Eye (tissue), 1 donor: ENCODE results near the gene CRKL.
"Not testable (repeated sequence)": the region's sequence is repeated elsewhere in the genome, so short reads cannot be mapped to it uniquely, and the experiment has no call there.

Experiments
- DNase-seq: peaks from one replicate; pipeline ENCODE4 v3.0.0-alpha.2; 2015

Gene CRKL

GRCh38 chr22:20935049-20935448 is 17.8 kb downstream of the CRKL start:
- not testable (repeated sequence) for DNase-seq

- not testable (repeated sequence) for DNase-seq
These were observed 18.8 kb downstream of the CRKL start for GRCh38 chr22:20935780-20936539.

DNA sequence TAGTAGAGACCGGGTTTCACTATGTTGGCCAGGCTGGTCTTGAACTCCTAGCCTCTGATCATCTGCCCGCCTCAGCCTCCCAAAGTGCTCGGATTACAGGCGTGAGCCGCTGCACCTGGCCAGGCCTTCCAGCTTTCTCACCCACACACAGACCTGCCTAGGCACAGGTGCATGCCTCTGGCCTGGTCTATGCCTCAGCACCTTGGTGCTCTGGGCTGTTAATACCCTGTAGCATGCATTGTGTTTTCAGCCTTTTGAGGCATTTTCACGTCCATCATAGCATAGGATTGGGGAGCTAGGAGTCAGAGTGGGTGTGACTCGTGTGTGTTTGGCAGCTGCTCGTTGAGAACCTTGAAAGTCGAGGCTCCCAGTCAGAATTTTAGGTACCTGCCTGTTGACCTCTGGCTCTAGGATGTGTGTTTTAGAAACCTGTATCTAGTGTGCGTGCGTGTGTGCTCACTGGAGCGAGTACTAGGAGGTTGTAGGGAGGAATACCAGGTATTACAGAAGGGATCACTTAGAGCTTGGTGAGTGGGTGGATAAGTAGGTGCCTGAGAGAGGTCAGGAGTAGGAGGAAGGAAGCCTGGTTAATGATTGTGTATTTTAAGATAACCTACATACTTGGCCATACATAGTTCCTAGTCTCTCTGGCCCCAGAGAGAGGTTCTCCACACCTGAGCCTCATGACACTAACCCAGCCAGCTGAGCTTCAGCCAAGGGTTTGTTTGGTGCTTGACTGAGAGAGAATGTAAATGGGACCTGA is 20.0 kb downstream of the CRKL start:
- DNase-seq: no peak

GRCh38 chr22:20937794-20938671 is 20.8 kb downstream of the CRKL start:
- no peak for DNase-seq

GRCh38 chr22:20939457-20940185 is 22.4 kb downstream of the CRKL start:
- DNase-seq: not testable (repeated sequence)

GRCh38 chr22:20940186-20940651 is 23.0 kb downstream of the CRKL start:
- DNase-seq: peak; percentile 56

GRCh38 chr22:20940904-20941385 is 23.7 kb downstream of the CRKL start:
- DNase-seq: no peak

DNA sequence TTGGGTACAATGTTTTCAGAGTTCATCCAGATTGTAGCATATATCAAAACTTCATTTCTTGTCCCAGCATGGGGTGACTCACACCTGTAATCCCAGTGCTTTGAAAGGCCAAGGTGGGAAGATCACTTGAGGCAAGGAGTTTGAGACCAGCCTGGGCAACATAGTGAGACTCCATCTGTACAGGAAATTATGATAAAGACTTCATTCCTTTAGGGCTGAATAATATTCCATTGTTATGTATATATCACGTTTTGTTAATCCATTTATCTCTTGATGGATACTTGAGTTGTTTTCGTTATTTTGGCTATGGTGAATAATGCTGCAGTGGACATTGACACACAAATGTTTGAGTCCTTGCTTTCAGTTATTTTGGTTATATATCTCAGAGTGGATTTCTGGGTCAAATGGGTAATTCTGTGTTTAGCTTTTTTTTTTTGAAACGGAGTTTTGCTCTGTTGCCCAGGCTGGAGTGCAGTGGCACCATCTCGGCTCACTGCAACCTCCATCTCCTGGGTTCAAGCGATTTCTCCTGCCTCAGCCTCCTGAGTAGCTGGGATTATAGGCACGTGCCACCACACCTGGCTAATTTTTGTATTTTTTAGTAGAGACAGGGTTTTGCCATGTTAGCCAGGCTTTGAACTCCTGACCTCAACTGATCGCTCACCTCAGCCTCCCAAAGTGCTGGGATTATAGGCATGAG is 25.1 kb downstream of the CRKL start:
- DNase-seq: not testable (repeated sequence)

GRCh38 chr22:20943104-20943933 is 26.1 kb downstream of the CRKL start:
- DNase-seq: no peak

- DNase-seq: no peak
These were observed 26.8 kb downstream of the CRKL start for GRCh38 chr22:20944042-20944441.

DNA sequence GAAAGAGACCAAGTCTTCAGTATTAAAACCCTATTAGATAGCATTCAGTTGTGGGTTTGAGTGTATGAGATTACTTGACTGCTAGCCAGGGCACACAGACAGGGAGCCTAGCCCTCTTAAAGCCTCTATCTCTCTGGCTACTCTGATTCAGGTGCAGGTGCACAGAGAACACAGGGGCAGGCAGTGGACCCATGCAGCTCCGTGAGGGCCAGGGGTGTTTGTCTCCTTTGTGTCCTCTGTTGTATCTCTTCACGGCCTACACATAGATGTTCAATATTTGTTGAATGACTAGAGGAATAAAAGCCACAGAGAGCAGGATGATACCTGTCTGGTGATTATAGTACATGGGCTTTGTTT is 28.3 kb downstream of the CRKL start:
- no peak for DNase-seq

GRCh38 chr22:20946080-20946986 is 29.1 kb downstream of the CRKL start:
- no peak for DNase-seq

- DNase-seq: no peak
These were observed 29.8 kb downstream of the CRKL start for GRCh38 chr22:20946991-20947390.

- DNase-seq: no peak
These were observed 31.2 kb downstream of the CRKL start for GRCh38 chr22:20948450-20948849.

GRCh38 chr22:20948989-20949388 is 31.8 kb downstream of the CRKL start:
- DNase-seq: no peak

DNA sequence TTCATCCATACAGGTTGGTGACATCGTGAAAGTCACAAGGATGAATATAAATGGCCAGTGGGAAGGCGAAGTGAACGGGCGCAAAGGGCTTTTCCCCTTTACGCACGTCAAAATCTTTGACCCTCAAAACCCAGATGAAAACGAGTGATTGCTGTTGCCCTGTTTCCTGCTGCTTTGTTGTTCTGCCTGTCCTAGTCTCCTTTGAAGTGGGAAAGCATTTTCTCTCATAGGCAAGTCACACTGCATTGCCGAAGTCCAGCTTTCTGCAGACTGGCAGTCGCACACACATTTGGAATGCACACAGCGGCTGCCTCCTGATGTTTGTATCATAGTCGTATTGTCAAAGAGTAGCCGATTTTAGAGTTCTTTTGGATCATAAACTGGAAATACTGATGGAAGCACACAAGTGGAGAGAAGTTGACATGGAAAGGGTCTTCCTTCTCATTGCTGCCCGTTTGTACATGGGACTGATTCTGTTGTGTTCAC is 32.5 kb downstream of the CRKL start:
- no peak for DNase-seq

DNA sequence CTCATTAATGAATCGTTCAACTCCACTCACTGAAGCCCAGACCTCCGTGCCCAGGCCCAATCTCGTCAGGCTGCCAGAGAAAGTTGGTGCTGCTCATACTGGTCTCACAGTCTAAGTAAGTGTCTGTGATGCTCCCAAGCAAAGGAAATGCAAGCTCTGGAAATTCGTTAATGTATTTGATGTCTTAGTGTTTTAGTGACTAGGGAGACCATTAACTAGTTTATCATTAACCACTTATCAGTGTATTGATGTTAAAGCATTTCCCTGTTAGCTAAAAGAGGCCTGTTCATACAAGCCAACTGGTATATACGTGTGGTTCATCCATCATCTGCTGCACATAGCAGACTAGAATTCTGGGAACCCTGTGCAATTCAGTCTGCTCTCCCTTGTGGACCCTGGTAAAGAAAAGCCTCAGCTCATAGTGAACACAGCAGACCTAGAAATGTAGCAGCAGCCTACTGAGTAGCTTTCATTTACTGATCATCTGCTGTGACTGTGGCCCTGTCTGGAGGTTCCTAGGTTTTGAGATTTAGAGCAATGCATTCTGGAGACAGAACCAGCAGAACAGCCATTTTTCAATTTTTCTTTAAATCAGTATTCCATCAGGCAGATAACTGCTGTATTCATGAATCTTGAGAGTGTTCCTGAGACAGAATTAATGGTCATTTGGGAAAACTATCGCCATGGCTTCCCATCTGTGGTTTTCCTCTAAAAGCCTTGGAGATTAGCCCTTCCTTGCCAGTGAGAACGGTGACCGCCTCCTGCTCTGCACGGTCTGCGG is 34.1 kb downstream of the CRKL start:
- DNase-seq: no peak

DNA sequence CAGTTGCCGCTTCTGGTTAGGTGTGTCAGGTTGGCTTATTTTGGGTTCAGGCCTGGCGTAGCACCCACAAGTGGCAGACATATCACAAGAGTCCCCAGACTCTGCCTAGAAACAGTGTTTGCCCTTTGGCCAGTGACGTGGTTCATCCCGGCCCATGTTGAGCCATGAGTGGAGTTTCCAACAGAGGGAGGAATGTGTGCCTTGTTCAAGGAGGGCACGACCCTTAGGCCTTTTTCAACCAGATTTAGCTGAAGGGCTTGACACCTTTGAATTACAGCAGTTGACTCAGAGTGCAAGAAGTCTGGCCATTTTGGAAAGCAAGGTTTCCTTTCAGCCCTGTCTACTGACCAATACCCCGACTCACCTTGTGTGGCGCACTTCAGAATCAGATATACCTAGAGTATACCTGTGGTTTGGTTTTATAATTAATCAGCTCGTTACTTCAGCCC is 34.7 kb downstream of the CRKL start:
- no peak for DNase-seq
